K562 (cell line): ENCODE measurements around the gene RMND5A.

Experiments used
- BRCA1 ChIP-seq, 2 experiments: fragments of 450-650 bp in 1 of 2; sonication (generic) in 1 of 2; formaldehyde crosslinking in 1 of 2; IDR thresholded peaks; 2 replicates each; pipeline versions ENCODE4 v1.5.0 to v1.6.1; 2017 to 2020; ENCODE audit warnings: mild to moderate bottlenecking in 1 of 2, missing genetic modification reagents in 1 of 2
- E2F1 ChIP-seq: sonication (generic); formaldehyde crosslinking; IDR thresholded peaks from 2 replicates; pipeline ENCODE4 v1.8.1; 2023; ENCODE audit warnings: mild to moderate bottlenecking, missing genetic modification reagents, moderate library complexity
- GABPA ChIP-seq: fragments of 200-800 bp; sonication (Bioruptor generic); conservative IDR thresholded peaks from 2 replicates; pipeline ENCODE4 v1.6.1; 2016; ENCODE audit warnings: low read depth, missing genetic modification characterization, missing compliant biosample characterization
- MEIS2 ChIP-seq: fragments of 450-650 bp; IDR thresholded peaks from 2 replicates; pipeline ENCODE4 v1.6.1; 2014; ENCODE audit warnings: mild to moderate bottlenecking; ENCODE audit not compliant: partially characterized antibody

DNA sequence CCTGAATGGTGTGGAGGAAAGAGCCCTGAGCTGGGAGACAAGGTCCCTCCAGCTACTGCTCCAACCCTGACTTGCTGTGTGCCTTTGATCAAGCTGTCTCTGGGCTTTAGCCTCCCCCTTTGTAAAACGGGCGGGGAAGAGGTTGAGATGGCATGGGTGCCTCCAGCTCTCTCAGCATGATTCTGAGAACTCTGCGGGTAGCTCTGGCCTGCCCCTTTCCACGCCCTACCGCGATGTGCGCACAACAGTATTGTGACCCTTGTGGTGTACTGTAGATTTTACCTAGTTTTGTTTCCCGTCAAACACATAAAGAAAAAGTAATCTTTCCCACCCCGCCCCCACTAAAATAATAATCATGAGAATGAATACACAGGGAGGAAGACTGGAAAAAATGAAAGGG is 65.4 kb downstream of the RMND5A start:
- TF ChIP-seq E2F1 (CRISPR knock-in tag) (no peak), BRCA1 (IDR thresholded peaks at IDR 0.05) (no peak), BRCA1 (CRISPR knock-in tag; IDR thresholded peaks at IDR 0.05) (no peak), GABPA (no peak), MEIS2 (no peak)
